Neural cell (in vitro differentiated cells): ENCODE measurements around the gene MYRF.

Source experiments
- EP300 ChIP-seq: fragments of 450-650 bp; conservative IDR thresholded peaks from 2 replicates; pipeline ENCODE4 v1.6.1; 2014; ENCODE audit warnings: antibody characterized with exemption, mild to moderate bottlenecking, moderate library complexity; ENCODE audit not compliant: poor library complexity, severe bottlenecking
- EZH2 ChIP-seq: fragments of 200-600, 300-800 bp; shearing (Covaris generic), sonication (generic); IDR thresholded peaks from 2 replicates; pipeline ENCODE4 v1.6.1; 2014; ENCODE audit warnings: antibody characterized with exemption, low read length, borderline replicate concordance, mild to moderate bottlenecking; ENCODE audit not compliant: insufficient read depth, poor library complexity, severe bottlenecking
- MXI1 ChIP-seq: fragments of 450-650 bp; conservative IDR thresholded peaks from 2 replicates; pipeline ENCODE4 v1.6.1; 2014; ENCODE audit warnings: antibody characterized with exemption, mild to moderate bottlenecking; ENCODE audit not compliant: poor library complexity, severe bottlenecking
- POLR2AphosphoS5 ChIP-seq: IDR thresholded peaks from 2 replicates; pipeline ENCODE4 v1.6.1; 2012
- RAD21 ChIP-seq: fragments of 450-650 bp; conservative IDR thresholded peaks from 2 replicates; pipeline ENCODE4 v1.6.1; 2014; ENCODE audit warnings: antibody characterized with exemption, mild to moderate bottlenecking, moderate library complexity
- REST ChIP-seq: IDR thresholded peaks from 2 replicates; pipeline ENCODE4 v1.6.1; 2012; ENCODE audit warnings: borderline replicate concordance
- SMC3 ChIP-seq: fragments of 450-650 bp; conservative IDR thresholded peaks from 2 replicates; pipeline ENCODE4 v1.6.1; 2014; ENCODE audit warnings: antibody characterized with exemption, mild to moderate bottlenecking, moderate library complexity; ENCODE audit not compliant: poor library complexity
- TAF1 ChIP-seq: IDR thresholded peaks from 2 replicates; pipeline ENCODE4 v1.6.1; 2012; ENCODE audit warnings: low read depth
- TF ChIP-seq, protein P1 (sequence below): fragments of 450-650 bp; IDR thresholded peaks from 2 replicates; pipeline ENCODE4 v1.5.1; 2014; ENCODE audit warnings: antibody characterized with exemption, mild to moderate bottlenecking, moderate library complexity; ENCODE audit not compliant: poor library complexity, severe bottlenecking

DNA sequence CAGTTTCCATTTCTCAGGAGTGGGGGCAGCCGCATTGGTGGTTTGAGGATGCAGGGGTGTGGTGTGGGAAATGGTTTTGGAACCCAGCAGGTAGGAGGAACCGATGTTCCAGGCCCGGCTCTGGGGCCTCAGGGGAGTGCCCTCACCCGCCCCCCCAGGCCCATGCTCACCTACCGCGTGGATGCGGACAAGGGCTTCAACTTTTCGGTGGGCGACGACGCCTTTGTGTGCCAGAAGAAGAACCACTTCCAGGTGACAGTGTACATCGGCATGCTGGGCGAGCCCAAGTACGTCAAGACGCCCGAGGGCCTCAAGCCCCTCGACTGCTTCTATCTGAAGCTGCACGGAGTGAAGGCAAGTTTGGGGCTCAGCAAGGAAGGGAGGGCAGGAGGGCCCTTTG, 21.4 kb downstream of the MYRF start:
- TF ChIP-seq, protein P1, sequence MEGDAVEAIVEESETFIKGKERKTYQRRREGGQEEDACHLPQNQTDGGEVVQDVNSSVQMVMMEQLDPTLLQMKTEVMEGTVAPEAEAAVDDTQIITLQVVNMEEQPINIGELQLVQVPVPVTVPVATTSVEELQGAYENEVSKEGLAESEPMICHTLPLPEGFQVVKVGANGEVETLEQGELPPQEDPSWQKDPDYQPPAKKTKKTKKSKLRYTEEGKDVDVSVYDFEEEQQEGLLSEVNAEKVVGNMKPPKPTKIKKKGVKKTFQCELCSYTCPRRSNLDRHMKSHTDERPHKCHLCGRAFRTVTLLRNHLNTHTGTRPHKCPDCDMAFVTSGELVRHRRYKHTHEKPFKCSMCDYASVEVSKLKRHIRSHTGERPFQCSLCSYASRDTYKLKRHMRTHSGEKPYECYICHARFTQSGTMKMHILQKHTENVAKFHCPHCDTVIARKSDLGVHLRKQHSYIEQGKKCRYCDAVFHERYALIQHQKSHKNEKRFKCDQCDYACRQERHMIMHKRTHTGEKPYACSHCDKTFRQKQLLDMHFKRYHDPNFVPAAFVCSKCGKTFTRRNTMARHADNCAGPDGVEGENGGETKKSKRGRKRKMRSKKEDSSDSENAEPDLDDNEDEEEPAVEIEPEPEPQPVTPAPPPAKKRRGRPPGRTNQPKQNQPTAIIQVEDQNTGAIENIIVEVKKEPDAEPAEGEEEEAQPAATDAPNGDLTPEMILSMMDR = no peak
- no peak for TF ChIP-seq TAF1
- TF ChIP-seq REST = no peak
- TF ChIP-seq EZH2 = no peak
- no peak for TF ChIP-seq EP300
- no peak for TF ChIP-seq MXI1
- TF ChIP-seq POLR2AphosphoS5 = no peak
- TF ChIP-seq RAD21 = no peak
- no peak for TF ChIP-seq SMC3
